Astrocyte of the cerebellum (primary cell): ENCODE results near the gene CACHD1.

Experiments
- DNase-seq: peaks from one replicate; pipeline ENCODE4 v3.0.0-alpha.2; 2011; ENCODE audit warnings: low read depth
- H3K4me3 ChIP-seq: 2 replicates; pipeline ENCODE4 v1.5.1; 2011; ENCODE audit warnings: mild to moderate bottlenecking, low read depth, low read length, moderate library complexity
- in situ Hi-C: cut with HindIII; loops from 2 replicates; pipeline ENCODE4 v1.10.0; 2017; ENCODE audit warnings: low sequenced_read_pairs
- TF ChIP-seq, protein P1 (sequence below): IDR thresholded peaks from 2 replicates; pipeline ENCODE4 v1.5.1; 2012; ENCODE audit warnings: low read length, low read depth, moderate library complexity, mild to moderate bottlenecking; ENCODE audit errors: missing control alignments

Gene CACHD1

DNA sequence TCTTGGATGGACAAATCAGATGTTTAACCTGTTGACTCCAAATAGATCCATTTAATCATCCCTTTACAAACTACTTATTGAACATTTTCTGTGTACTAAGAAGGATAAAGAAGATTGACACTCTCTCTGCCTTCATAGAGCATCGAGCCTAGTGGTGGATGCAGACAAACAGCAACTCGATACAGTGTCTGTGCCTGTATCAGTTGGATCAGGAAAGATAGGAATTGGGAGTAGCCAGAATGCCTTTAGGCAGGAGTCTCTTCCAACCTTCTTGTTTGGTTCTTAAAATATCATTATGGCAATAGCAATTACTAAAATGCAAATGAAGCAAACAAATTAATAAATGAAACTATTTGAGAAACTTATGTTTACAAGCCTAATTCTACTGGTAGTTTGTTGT lies 185.9 kb downstream of the CACHD1 start:
- no peak for DNase-seq
- TF ChIP-seq, protein P1, sequence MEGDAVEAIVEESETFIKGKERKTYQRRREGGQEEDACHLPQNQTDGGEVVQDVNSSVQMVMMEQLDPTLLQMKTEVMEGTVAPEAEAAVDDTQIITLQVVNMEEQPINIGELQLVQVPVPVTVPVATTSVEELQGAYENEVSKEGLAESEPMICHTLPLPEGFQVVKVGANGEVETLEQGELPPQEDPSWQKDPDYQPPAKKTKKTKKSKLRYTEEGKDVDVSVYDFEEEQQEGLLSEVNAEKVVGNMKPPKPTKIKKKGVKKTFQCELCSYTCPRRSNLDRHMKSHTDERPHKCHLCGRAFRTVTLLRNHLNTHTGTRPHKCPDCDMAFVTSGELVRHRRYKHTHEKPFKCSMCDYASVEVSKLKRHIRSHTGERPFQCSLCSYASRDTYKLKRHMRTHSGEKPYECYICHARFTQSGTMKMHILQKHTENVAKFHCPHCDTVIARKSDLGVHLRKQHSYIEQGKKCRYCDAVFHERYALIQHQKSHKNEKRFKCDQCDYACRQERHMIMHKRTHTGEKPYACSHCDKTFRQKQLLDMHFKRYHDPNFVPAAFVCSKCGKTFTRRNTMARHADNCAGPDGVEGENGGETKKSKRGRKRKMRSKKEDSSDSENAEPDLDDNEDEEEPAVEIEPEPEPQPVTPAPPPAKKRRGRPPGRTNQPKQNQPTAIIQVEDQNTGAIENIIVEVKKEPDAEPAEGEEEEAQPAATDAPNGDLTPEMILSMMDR = no peak
- H3K4me3 ChIP-seq = no peak overlapping the region
- in situ Hi-C loops = loop anchor here (25.0 kb wide), 1 partner anchor 394 kb away; no protein-coding TSS in a partner anchor

DNA sequence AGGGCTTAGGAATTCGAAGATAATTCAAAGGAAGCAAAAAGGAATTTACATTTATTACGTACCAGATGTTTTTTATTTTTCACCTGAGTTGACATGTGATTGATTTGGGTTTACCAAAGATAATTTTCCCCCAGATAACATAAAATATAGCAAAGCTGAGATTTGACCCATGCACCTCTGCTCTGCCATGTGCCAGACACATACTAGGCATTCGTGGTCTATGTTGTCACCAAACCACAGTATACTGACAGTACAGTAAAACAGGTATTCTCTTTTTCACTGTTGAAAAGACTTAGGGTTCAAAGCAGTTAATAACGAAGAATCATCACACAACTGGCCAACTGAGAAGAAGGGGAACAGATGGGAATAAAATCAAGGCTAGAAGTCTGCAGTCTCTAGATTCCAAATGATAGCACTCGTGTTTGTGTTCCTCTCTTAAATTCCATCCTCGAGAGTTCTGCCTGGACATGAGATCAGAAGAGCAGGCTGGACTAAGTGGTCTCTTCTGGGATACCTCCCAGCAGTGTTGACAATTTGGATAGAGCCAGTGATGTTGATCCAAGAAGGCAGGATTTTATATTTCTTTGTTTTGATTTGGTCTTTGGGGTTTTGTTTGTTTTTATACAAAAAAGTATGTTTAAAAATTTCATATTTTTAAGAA lies 189.7 kb downstream of the CACHD1 start:
- no peak overlapping the region for H3K4me3 ChIP-seq
- TF ChIP-seq, protein P1 = no peak
- in situ Hi-C loops = loop anchor here (25.0 kb wide), 1 partner anchor 397 kb away; no protein-coding TSS in a partner anchor
- no peak for DNase-seq

DNA sequence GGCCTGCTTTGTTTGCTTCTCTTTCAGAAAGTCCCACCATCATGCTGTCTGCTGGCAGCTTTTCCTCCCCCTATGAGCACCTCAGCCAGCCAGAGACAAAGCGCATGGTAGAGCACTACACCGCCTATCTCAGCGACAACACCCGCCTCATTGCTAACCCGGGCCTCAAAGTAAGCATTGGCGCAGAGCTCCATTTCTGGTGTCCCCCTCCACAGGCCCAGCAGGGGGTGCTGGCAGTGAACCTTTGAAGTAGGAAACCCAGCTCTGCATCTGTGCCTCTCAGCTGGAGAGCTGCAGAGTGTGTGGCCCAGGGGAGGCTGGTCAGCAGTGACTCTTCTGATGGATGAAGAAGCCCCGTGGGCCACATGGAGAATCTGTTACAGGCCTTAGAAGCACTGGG lies 193.7 kb downstream of the CACHD1 start:
- no peak for DNase-seq
- TF ChIP-seq, protein P1 = peak; percentile 15
- in situ Hi-C loops = loop anchor here (25.0 kb wide), 1 partner anchor 401 kb away; no protein-coding TSS in a partner anchor

DNA sequence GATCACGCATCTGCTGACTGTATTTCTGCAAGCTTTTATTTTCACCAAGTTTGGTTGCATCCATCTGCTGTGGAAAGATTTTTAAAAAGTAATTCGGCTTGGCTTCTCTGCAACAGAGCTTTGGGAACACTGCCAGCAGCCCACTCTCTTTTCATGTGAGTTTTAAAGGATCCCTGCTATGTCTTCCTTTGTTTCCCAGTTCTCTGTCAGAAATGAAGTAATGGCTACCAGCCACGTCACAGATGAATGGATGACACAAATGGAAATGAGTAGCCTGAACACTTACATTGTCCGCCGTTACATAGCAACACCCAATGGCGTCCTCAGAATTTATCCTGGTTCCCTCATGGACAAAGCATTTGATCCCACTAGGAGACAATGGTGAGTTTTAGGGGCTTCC lies 194.4 kb downstream of the CACHD1 start:
- DNase-seq = no peak
- TF ChIP-seq, protein P1 = no peak
- H3K4me3 ChIP-seq = no peak overlapping the region
- in situ Hi-C loops = loop anchor here (25.0 kb wide), 1 partner anchor 402 kb away; no protein-coding TSS in a partner anchor

More for the DNA sequence above, 193.7 kb downstream of the CACHD1 start:
- no peak overlapping the region for H3K4me3 ChIP-seq

DNA sequence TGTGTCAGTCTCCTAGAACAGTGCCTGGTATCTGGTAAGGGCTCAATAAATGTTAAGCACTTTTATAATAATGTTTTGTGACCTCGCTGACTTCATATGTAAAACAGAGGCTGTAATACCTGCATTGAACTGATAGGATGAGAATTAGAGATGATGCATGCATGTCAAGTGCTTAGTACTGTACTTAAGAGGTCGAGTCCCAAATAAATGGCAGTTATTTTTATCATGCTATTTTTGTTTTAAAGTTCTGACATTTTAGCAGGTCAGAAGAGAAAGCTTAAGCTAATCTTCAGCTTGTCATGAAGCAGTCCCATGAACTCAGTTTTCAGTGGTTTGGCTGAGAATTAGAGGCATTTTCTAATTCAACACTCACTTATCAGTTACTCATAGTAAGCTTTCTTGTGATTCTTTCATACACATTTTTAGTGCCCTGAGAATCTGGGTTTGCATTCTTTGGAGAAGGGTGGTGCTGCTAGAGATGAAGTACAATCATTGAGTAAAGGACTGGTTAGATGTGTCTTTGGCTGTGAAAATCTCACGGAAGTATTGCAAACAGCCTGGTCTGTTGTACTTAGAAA lies 199.3 kb downstream of the CACHD1 start:
- in situ Hi-C loops = loop anchor here (25.0 kb wide), 1 partner anchor 407 kb away; no protein-coding TSS in a partner anchor
- H3K4me3 ChIP-seq = no peak overlapping the region
- TF ChIP-seq, protein P1 = no peak
- no peak for DNase-seq

DNA sequence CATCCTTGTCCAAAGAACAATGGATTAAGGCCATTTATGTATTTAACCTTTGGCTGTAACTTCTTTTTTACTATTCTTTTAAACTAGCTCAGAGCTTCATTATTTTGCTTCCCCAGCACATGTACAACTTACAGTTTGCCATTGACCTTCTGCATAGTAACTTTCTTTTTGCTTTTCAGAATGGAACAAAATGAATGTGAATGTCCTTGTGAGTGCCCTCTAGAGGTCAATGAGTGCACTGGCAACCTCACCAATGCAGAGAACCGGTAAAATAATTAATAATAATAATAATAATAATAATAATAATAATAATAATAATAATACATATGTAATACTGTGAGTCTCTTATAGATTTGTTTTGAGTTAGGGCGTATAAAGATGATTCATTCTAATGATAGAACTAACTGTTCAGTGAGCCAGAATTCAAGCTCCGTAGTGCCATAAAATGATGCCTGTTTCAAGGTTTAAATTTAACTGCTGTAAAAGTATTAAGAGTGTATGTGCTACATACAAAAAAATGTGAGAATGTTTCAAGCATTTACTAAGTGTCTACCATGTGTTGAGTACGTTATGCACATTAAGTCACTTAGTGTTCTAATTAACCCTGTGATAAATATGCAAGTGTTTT lies 205.9 kb downstream of the CACHD1 start:
- DNase-seq = no peak
- TF ChIP-seq, protein P1 = peak; percentile 71
- in situ Hi-C loops = no loop called here
- H3K4me3 ChIP-seq = no peak overlapping the region
